MCF 10A (cell line): Measurements from ENCODE around the gene CDK14. TPM values are rescaled to one million over a fixed set of nuclear protein-coding genes. Genes with fewer than 3 reads are reported as not detected.

Experiments used
- BruUV-seq: library from RNA; stranded (reverse); fragments of 400-500 nt; replicated peaks from 2 replicates; lab custom pipeline; 2021; lab: Mats Ljungman, UMichigan
- CTCF ChIA-PET: fragments of 300-600 bp; sonication (Branson Sonifier 250); formaldehyde crosslinking; extraction: SDS; loops from one replicate; lab custom pipeline; 2021; ENCODE audit warnings: antibody characterized with exemption, inconsistent platforms; lab: Yijun Ruan, JAX
- POLR2A ChIA-PET: fragments of 300-600, 350-650 bp; sonication (Branson Sonifier 250); formaldehyde crosslinking; extraction: SDS; loops from one replicate; lab custom pipeline; 2020; ENCODE audit warnings: antibody characterized with exemption, inconsistent platforms; lab: Yijun Ruan, JAX
- DNase-seq: peaks from one replicate; pipeline ENCODE4 v3.0.0-alpha.2; 2018; ENCODE audit not compliant: unreplicated experiment
- H3K27ac Mint-ChIP-seq: one replicate; pipeline ENCODE4 v1.8.0; 2022; ENCODE audit warnings: mild to moderate bottlenecking, low read depth, mixed read lengths; ENCODE audit not compliant: unreplicated experiment
- H3K27me3 Mint-ChIP-seq: one replicate; pipeline ENCODE4 v1.8.0; 2022; ENCODE audit warnings: mixed read lengths; ENCODE audit not compliant: insufficient read depth, unreplicated experiment
- H3K36me3 Mint-ChIP-seq: one replicate; pipeline ENCODE4 v1.8.0; 2022; ENCODE audit warnings: mild to moderate bottlenecking, moderate library complexity, mixed read lengths; ENCODE audit not compliant: insufficient read depth, unreplicated experiment
- H3K4me1 Mint-ChIP-seq: one replicate; pipeline ENCODE4 v1.8.0; 2022; ENCODE audit warnings: mixed read lengths; ENCODE audit not compliant: insufficient read depth, unreplicated experiment
- H3K4me3 Mint-ChIP-seq: one replicate; pipeline ENCODE4 v1.8.0; 2022; ENCODE audit warnings: mild to moderate bottlenecking, moderate library complexity, mixed read lengths; ENCODE audit not compliant: unreplicated experiment
- H3K9me3 Mint-ChIP-seq: one replicate; pipeline ENCODE4 v1.8.0; 2022; ENCODE audit warnings: mixed read lengths; ENCODE audit not compliant: unreplicated experiment
- CTCF ChIP-seq: fragments of 200-600 bp; IDR thresholded peaks from one replicate; pipeline ENCODE4 v1.8.0; 2022; ENCODE audit warnings: antibody characterized with exemption, mild to moderate bottlenecking; ENCODE audit not compliant: unreplicated experiment
- intact Hi-C: fragments of 100-400 bp; cut with micrococcal nuclease; formaldehyde crosslinking; loops from 2 replicates; pipeline ENCODE4 v1.14.1; 2022
- total RNA-seq: library from RNA; stranded (reverse); gene quantifications from 2 replicates; pipeline ENCODE4 v1.2.3, GENCODE V29; 2022

Gene CDK14
- total RNA-seq, 1 experiment from 2014 or later, result 32.0 TPM

- H3K9me3 Mint-ChIP-seq, result peaks cover 12% of the 10 kb centered on the region
- H3K4me3 Mint-ChIP-seq, result no peak overlapping the region
- no peak for DNase-seq
- H3K27ac Mint-ChIP-seq, result no peak overlapping the region
- H3K36me3 Mint-ChIP-seq, result peaks cover 12% of the 10 kb centered on the region
- peaks cover 12% of the 10 kb centered on the region for H3K4me1 Mint-ChIP-seq
- no peaks in the 10 kb centered on the region for H3K27me3 Mint-ChIP-seq
- no peak for TF ChIP-seq CTCF
- POLR2A ChIA-PET, result no interaction called here
- BruUV-seq, result no TSS peak
- CTCF ChIA-PET, result no interaction called here
- intact Hi-C loops, result no loop called here
These were observed 179.4 kb downstream of the CDK14 start for GRCh38 chr7:90775383-90775965.

- POLR2A ChIA-PET, result interaction anchor here (0.6 kb wide), 1 partner anchor 12 kb away, joined by 3 read pairs; no protein-coding TSS in a partner anchor
These were observed 180.9 kb downstream of the CDK14 start for GRCh38 chr7:90777041-90777440.

GRCh38 chr7:90777465-90777864, 181.3 kb downstream of the CDK14 start:
- intact Hi-C loops, result no loop called here
- no peak for TF ChIP-seq CTCF
- Mint-ChIP-seq H3K36me3 (peaks cover 6% of the 10 kb centered on the region), H3K4me3 (no peak overlapping the region), H3K4me1 (no peaks in the 10 kb centered on the region), H3K27ac (no peak overlapping the region), H3K27me3 (no peaks in the 10 kb centered on the region), H3K9me3 (no peaks in the 10 kb centered on the region)
- DNase-seq, result no peak
- BruUV-seq, result no TSS peak
- ChIA-PET CTCF (interaction anchor here (0.6 to 0.7 kb wide), 2 partner anchors 10 to 219 kb away, joined by 3 read pairs; no protein-coding TSS in a partner anchor), POLR2A (interaction anchor here (0.6 kb wide), 1 partner anchor 12 kb away, joined by 3 read pairs; no protein-coding TSS in a partner anchor)

More at GRCh38 chr7:90777041-90777440, 180.9 kb downstream of the CDK14 start:
- DNase-seq, result no peak
- Mint-ChIP-seq H3K4me1 (no peaks in the 10 kb centered on the region), H3K27ac (no peak overlapping the region), H3K27me3 (no peaks in the 10 kb centered on the region), H3K9me3 (no peaks in the 10 kb centered on the region), H3K4me3 (no peak overlapping the region), H3K36me3 (peaks cover 6% of the 10 kb centered on the region)
- intact Hi-C loops, result no loop called here
- CTCF ChIA-PET, result interaction anchor here (0.6 to 0.7 kb wide), 2 partner anchors 10 to 218 kb away, joined by 3 read pairs; no protein-coding TSS in a partner anchor
- no peak for TF ChIP-seq CTCF
- BruUV-seq, result no TSS peak

GRCh38 chr7:90777886-90778285, 181.8 kb downstream of the CDK14 start:
- intact Hi-C loops, result no loop called here
- BruUV-seq, result no TSS peak

More at GRCh38 chr7:90777886-90778285, 181.8 kb downstream of the CDK14 start:
- Mint-ChIP-seq H3K4me1 (no peaks in the 10 kb centered on the region), H3K9me3 (no peaks in the 10 kb centered on the region), H3K27me3 (no peaks in the 10 kb centered on the region), H3K27ac (no peak overlapping the region), H3K4me3 (no peak overlapping the region), H3K36me3 (peaks cover 6% of the 10 kb centered on the region)
- ChIA-PET POLR2A (no interaction called here), CTCF (interaction anchor here (0.5 kb wide), 1 partner anchor 9 kb away, joined by 4 read pairs; no protein-coding TSS in a partner anchor)
- no peak for DNase-seq
- no peak for TF ChIP-seq CTCF
